ENCODE measurements around the gene MAGEB3. TPM values are rescaled to one million over a fixed set of nuclear protein-coding genes. Genes with fewer than 3 reads are reported as not detected.

The MAGEB3 gene
- total RNA-seq, 4 donors from 2014 or later = not detected

DNA sequence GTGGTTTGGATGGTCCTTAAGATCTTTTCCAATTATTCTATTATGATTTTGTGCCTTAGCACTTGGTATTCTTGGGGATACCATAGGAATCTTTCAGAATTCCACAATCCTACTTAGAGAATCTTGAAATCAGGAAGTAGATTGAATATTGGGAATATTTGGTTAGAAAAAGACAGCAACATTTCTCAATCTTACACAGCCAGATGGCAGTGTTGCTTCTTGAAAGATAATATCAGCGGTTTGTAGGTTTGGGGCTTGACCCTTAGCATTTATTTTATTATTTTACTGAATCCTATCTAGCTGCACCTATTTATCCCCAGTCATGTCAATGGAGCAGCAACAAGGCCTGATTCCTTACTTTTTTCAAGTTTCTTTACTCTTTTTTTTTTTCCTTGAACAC, 45.0 kb downstream of the MAGEB3 start:
- intact Hi-C loops (cut with DNase I) = no loop called here

DNA sequence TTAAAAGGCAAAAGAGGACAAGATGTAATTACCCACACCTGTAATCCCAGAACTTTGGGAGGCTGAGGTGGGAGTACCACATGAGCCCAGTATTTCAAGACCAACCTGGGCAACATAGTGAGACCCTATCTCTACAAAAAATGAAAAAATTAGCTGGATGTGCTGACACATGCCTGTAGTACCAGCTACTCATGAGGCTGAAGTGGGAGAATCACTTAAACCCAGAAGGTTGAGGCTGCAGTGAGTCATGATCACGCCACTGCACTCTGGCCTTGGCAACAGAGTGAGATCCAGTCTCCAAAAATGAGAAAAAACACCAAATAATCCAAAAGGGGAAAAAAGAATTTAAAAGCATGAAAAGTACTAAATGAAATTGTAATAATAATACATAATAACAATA, 47.9 kb downstream of the MAGEB3 start:
- no peak overlapping the region for H3K27ac ChIP-seq
- H3K4me1 ChIP-seq = no peaks in the 10 kb centered on the region
- no peaks in the 10 kb centered on the region for H3K27me3 ChIP-seq
- no peaks in the 10 kb centered on the region for H3K36me3 ChIP-seq
- no peak overlapping the region for H3K4me3 ChIP-seq (replicated peaks in 1 of 3)
- H3K9me3 ChIP-seq = no peaks in the 10 kb centered on the region
- DNase-seq = no peak
- intact Hi-C loops (cut with DNase I) = no loop called here
- WGBS, 2 donors = 0 to 75% methylated on average over 1 of the region's 1 CpG
- TF ChIP-seq, protein P1, sequence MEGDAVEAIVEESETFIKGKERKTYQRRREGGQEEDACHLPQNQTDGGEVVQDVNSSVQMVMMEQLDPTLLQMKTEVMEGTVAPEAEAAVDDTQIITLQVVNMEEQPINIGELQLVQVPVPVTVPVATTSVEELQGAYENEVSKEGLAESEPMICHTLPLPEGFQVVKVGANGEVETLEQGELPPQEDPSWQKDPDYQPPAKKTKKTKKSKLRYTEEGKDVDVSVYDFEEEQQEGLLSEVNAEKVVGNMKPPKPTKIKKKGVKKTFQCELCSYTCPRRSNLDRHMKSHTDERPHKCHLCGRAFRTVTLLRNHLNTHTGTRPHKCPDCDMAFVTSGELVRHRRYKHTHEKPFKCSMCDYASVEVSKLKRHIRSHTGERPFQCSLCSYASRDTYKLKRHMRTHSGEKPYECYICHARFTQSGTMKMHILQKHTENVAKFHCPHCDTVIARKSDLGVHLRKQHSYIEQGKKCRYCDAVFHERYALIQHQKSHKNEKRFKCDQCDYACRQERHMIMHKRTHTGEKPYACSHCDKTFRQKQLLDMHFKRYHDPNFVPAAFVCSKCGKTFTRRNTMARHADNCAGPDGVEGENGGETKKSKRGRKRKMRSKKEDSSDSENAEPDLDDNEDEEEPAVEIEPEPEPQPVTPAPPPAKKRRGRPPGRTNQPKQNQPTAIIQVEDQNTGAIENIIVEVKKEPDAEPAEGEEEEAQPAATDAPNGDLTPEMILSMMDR (IDR thresholded peaks at IDR 0.05) = no peak
- TF ChIP-seq POLR2A (IDR thresholded peaks at IDR 0.05) = no peak

More for the DNA sequence above, 45.0 kb downstream of the MAGEB3 start:
- Histone ChIP-seq H3K27ac (no peak overlapping the region), H3K36me3 (no peaks in the 10 kb centered on the region), H3K4me1 (no peaks in the 10 kb centered on the region), H3K9me3 (no peaks in the 10 kb centered on the region), H3K4me3 (replicated peaks in 1 of 3) (no peak overlapping the region), H3K27me3 (no peaks in the 10 kb centered on the region)
- DNase-seq = no peak
- TF ChIP-seq, protein P1 (IDR thresholded peaks at IDR 0.05) = peak in 1 of 6 experiments; percentile 12
- TF ChIP-seq POLR2A (IDR thresholded peaks at IDR 0.05) = no peak
- 21 to 27% methylated on average over 1 of the region's 1 CpG for WGBS, 2 donors

DNA sequence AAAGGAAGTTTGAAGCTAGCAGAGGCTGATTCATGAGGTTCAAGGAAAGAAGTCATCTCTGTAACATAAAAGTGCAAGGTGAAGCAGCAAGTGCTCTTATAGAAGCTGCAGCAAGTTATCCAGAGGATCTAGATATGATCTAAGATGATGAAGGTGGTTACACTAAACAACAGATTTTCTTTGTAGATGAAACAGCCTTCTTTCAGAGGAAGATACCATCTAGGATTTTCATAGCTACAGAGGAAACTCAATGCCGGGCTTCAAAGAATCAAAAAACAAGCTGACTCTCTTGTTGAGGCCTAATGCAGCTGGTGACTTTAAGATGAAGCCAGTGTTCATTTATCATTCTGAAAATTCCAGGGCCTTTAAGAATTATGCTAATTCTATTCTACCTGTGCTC, 50.0 kb downstream of the MAGEB3 start:
- 74 to 80% methylated on average over 1 of the region's 1 CpG for WGBS, 2 donors
- TF ChIP-seq, protein P1 (IDR thresholded peaks at IDR 0.05) = no peak
- no peak for TF ChIP-seq POLR2A (IDR thresholded peaks at IDR 0.05)
- H3K4me3 ChIP-seq (replicated peaks in 1 of 3) = no peak overlapping the region
- DNase-seq = no peak
- H3K36me3 ChIP-seq = no peaks in the 10 kb centered on the region
- no peaks in the 10 kb centered on the region for H3K9me3 ChIP-seq
- intact Hi-C loops (cut with DNase I) = no loop called here
- H3K4me1 ChIP-seq = no peaks in the 10 kb centered on the region
- H3K27me3 ChIP-seq = no peaks in the 10 kb centered on the region
- H3K27ac ChIP-seq = no peak overlapping the region

DNA sequence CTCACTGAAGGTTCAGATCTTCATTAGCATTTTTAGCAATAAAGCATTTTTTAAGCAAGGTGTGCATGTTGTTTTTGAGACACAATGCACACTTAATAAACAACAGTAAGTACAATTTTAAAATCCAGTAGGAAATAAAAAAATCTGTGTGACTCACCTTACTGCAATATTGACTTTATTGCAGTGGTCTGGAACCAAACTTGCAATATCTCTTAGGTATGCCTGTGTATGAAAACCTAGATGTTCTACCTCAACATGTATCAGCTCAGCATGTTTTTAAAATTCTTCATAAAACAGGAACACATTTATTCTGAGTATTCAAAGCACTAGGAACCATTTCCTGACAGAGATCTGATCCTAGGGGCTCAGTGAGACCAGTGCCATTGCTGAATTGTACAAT, 52.1 kb downstream of the MAGEB3 start:
- no peak overlapping the region for H3K27ac ChIP-seq
- TF ChIP-seq, protein P1 (IDR thresholded peaks at IDR 0.05) = no peak
- no peak for TF ChIP-seq POLR2A (IDR thresholded peaks at IDR 0.05)

DNA sequence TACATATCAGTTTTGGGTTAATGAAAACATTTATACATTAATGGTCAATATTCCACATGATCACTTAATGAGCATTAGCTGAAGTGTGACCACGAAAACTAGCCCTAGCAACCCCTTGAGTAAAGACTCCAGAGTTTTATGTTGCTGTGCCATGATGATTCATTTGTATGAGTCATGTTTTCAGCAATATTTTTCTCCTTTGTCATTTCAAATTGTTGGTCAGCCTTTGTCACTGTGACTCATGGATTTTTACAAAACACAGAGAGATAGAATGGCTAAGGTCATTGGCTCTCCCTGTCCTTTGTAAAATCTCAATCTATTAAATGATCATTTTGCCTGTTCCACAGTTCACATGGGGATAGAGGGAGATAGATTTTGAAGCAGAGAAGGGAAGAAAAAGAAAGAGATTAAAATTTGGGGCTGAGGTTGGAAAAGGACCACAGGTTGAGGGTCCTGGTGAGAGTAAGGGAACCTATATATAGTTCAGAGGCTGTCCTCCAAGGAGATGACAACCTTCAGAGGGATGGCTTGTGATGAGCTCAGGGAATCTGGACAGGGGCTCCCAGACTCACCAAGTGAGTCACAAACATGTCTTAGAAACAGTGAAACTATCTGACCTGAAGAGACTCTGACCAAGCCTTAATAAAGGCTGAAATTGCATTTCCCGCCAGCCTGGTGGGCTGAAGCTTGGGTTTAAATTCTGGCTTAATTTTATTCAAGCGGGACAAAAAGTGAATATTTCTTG, 53.2 kb downstream of the MAGEB3 start:
- Histone ChIP-seq H3K4me3 (replicated peaks in 1 of 3) (no peak overlapping the region), H3K36me3 (no peaks in the 10 kb centered on the region), H3K4me1 (no peaks in the 10 kb centered on the region), H3K9me3 (no peaks in the 10 kb centered on the region), H3K27ac (no peak overlapping the region), H3K27me3 (no peaks in the 10 kb centered on the region)
- intact Hi-C loops (cut with DNase I) = no loop called here
- TF ChIP-seq, protein P1 (IDR thresholded peaks at IDR 0.05) = no peak
- TF ChIP-seq POLR2A (IDR thresholded peaks at IDR 0.05) = no peak
- 56 to 82% methylated on average over 3 of the region's 3 CpGs for WGBS, 2 donors
- no peak for DNase-seq

More for the DNA sequence above, 52.1 kb downstream of the MAGEB3 start:
- H3K9me3 ChIP-seq = no peaks in the 10 kb centered on the region
- DNase-seq = no peak
- H3K4me3 ChIP-seq (replicated peaks in 1 of 3) = no peak overlapping the region
- no peaks in the 10 kb centered on the region for H3K27me3 ChIP-seq
- no peaks in the 10 kb centered on the region for H3K4me1 ChIP-seq
- H3K36me3 ChIP-seq = no peaks in the 10 kb centered on the region
- intact Hi-C loops (cut with DNase I) = no loop called here

Measured in thyroid gland (tissue), 4 donors.